GM21515 (cell line): ENCODE data around the gene AFP.

Source experiments
- ATAC-seq: cut with Tn5 transposase; IDR thresholded peaks from one replicate; pipeline ENCODE4 v1.9.1; 2021; ENCODE audit not compliant: unreplicated experiment

The AFP gene

GRCh38 chr4:73413294-73413755 is 22.7 kb upstream of the AFP start:
- ATAC-seq: no peak

GRCh38 chr4:73414936-73415271 is 21.1 kb upstream of the AFP start:
- ATAC-seq: no peak

- no peak for ATAC-seq
Observed at GRCh38 chr4:73415807-73416238, 20.2 kb upstream of the AFP start.

- no peak for ATAC-seq
Observed at GRCh38 chr4:73416423-73417087, 19.5 kb upstream of the AFP start.

GRCh38 chr4:73417342-73417741 is 18.7 kb upstream of the AFP start:
- no peak for ATAC-seq

- ATAC-seq: no peak
Observed at GRCh38 chr4:73417973-73418372, 18.0 kb upstream of the AFP start.

- no peak for ATAC-seq
Observed at GRCh38 chr4:73418677-73419076, 17.3 kb upstream of the AFP start.

- no peak for ATAC-seq
Observed at GRCh38 chr4:73419106-73420038, 16.6 kb upstream of the AFP start.

GRCh38 chr4:73420615-73421014 is 15.4 kb upstream of the AFP start:
- ATAC-seq: no peak

- no peak for ATAC-seq
Observed at GRCh38 chr4:73421708-73422457, 14.1 kb upstream of the AFP start.

- no peak for ATAC-seq
Observed at GRCh38 chr4:73422458-73422752, 13.6 kb upstream of the AFP start.

GRCh38 chr4:73423184-73423583 is 12.8 kb upstream of the AFP start:
- ATAC-seq: no peak

GRCh38 chr4:73426666-73427065 is 9.4 kb upstream of the AFP start:
- no peak for ATAC-seq

GRCh38 chr4:73429118-73429517 is 6.9 kb upstream of the AFP start:
- ATAC-seq: no peak

- ATAC-seq: no peak
Observed at GRCh38 chr4:73429826-73430587, 6.0 kb upstream of the AFP start.

- no peak for ATAC-seq
Observed at GRCh38 chr4:73431813-73432168, 4.2 kb upstream of the AFP start.

GRCh38 chr4:73432169-73433000 is 3.6 kb upstream of the AFP start:
- ATAC-seq: no peak

GRCh38 chr4:73433140-73433539 is 2.9 kb upstream of the AFP start:
- no peak for ATAC-seq

- peak; percentile 64 for ATAC-seq
Observed at GRCh38 chr4:73434311-73434710, 1.7 kb upstream of the AFP start.
